ENCODE measurements around the gene TMEM269.
A peak's percentile ranks its signal among the peaks of the same experiment; 100 is the strongest.

Gene TMEM269

DNA sequence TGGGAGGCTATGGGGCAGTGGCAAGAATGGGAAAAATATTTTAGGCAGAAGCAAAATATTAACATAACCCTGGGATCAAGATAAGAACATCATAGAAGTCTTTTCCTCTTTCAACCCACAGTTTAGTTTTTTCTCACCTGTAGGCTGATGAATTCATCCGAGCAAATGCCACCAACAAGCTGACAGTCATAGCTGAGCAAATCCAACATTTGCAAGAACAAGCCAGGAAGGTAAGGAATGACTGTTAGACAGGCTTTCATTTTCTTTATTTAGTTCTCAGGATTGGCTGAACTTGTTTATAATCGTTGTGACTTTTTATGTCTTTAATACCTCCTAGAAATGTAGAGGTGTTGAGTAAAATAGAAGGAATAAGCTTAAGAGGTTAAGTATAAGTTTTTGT, 11.4 kb upstream of the TMEM269 start:
- TF ChIP-seq, protein P1, sequence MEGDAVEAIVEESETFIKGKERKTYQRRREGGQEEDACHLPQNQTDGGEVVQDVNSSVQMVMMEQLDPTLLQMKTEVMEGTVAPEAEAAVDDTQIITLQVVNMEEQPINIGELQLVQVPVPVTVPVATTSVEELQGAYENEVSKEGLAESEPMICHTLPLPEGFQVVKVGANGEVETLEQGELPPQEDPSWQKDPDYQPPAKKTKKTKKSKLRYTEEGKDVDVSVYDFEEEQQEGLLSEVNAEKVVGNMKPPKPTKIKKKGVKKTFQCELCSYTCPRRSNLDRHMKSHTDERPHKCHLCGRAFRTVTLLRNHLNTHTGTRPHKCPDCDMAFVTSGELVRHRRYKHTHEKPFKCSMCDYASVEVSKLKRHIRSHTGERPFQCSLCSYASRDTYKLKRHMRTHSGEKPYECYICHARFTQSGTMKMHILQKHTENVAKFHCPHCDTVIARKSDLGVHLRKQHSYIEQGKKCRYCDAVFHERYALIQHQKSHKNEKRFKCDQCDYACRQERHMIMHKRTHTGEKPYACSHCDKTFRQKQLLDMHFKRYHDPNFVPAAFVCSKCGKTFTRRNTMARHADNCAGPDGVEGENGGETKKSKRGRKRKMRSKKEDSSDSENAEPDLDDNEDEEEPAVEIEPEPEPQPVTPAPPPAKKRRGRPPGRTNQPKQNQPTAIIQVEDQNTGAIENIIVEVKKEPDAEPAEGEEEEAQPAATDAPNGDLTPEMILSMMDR (IDR thresholded peaks at IDR 0.05; ENCODE audit: borderline replicate concordance, control extremely low read depth, extremely low read depth, insufficient read depth, missing control alignments), result no peak
- DNase-seq (ENCODE audit: low spot score), result no peak
- in situ Hi-C loops (cut with MboI; ENCODE audit: low sequenced_read_pairs, unreplicated experiment), result no loop called here

DNA sequence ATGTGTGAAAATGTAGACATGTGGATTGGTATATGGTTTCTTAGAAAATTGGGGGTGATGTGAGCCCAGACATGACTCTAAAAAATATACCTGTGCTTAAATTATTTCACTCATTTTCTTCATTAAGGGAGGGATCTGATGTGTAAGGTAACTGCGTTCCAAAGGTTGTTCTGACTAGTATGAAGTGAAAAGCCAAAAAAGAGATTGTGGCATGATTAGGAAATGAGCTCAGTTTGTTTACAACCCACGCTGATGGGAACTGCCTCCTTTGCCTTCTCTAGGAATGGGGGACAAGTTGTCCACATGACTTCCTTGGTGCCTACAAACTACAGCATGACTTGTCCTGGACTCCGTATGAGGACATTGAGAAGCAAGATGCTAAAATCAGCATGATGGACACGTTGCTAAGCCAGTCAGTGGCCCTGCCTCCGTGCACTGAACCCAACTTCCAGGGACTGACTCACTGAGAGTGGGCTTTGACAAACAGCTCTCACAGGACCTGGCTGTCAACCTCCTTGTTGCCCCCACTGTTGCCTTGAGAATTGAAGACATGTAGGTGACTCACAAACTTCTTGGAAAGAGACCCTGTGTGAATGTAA, 9.8 kb upstream of the TMEM269 start:
- in situ Hi-C loops (cut with MboI; ENCODE audit: low sequenced_read_pairs, unreplicated experiment), result no loop called here
- no peak for DNase-seq (ENCODE audit: low spot score)
- TF ChIP-seq, protein P1 (IDR thresholded peaks at IDR 0.05; ENCODE audit: borderline replicate concordance, control extremely low read depth, extremely low read depth, insufficient read depth, missing control alignments), result no peak

DNA sequence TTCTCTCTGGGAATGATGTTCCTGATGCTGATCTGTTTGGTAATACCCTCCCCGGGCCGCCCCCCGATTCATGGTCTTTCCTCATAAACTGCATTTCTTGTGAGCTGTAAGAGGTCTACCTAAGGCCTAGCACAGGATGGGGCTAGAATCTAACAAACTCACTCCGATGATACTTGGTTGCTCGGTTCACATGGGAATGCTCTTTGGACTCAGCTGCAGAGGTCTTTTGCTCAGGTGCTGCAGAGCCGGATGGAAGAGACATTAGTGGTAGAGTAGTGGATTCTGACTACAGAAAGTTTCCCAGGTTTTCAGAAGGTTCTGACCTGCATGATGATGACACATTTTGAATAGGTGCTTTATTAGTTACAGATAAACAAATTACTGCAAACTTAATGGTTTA, 8.3 kb upstream of the TMEM269 start:
- DNase-seq (ENCODE audit: low spot score), result no peak
- in situ Hi-C loops (cut with MboI; ENCODE audit: low sequenced_read_pairs, unreplicated experiment), result no loop called here
- TF ChIP-seq, protein P1 (IDR thresholded peaks at IDR 0.05; ENCODE audit: borderline replicate concordance, control extremely low read depth, extremely low read depth, insufficient read depth, missing control alignments), result no peak

DNA sequence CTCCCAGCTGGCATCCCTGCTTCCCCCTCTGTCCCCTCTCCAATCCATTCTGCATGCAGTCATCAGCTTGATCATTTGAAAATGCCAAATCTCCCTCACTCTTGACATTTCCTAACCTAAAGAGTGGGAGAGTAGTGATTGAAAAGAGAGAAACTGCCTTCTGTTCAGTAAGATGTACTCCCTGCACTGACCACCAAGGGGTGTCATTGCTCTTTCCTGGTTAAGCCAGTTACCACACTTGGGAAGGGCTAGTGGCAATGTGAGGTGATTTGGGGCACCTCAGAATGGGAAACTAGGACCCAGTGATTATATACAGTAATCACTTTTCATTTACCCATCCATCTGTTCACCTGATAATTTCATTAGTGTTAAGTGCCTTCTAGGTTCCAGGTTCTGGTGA, 6.9 kb upstream of the TMEM269 start:
- DNase-seq (ENCODE audit: low spot score), result peak; percentile 63
- TF ChIP-seq, protein P1 (IDR thresholded peaks at IDR 0.05; ENCODE audit: borderline replicate concordance, control extremely low read depth, extremely low read depth, insufficient read depth, missing control alignments), result peak; percentile 46
- in situ Hi-C loops (cut with MboI; ENCODE audit: low sequenced_read_pairs, unreplicated experiment), result no loop called here

DNA sequence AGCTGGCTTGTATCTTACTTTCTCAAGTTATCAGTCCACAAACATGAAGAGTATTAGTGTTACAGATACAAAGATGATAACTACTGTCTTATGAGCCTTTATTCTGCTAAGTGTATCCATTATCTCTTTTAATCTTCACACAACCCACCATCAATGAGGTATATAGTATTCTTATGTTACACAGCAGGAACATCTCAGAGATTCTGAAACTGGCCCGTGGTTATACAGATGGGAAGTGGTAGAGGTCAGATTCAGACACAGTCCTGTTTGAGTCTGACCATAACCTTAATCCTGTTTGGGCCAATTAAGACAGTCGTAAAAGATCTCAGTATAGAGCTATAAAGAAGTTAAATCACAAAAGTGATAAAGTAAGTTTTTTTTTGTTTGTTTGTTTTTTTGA, 5.1 kb upstream of the TMEM269 start:
- in situ Hi-C loops (cut with MboI; ENCODE audit: low sequenced_read_pairs, unreplicated experiment), result loop anchor here (10.0 kb wide), 2 partner anchors 135 to 295 kb away; no protein-coding TSS in a partner anchor
- TF ChIP-seq, protein P1 (IDR thresholded peaks at IDR 0.05; ENCODE audit: borderline replicate concordance, control extremely low read depth, extremely low read depth, insufficient read depth, missing control alignments), result no peak
- DNase-seq (ENCODE audit: low spot score), result peak; percentile 54

DNA sequence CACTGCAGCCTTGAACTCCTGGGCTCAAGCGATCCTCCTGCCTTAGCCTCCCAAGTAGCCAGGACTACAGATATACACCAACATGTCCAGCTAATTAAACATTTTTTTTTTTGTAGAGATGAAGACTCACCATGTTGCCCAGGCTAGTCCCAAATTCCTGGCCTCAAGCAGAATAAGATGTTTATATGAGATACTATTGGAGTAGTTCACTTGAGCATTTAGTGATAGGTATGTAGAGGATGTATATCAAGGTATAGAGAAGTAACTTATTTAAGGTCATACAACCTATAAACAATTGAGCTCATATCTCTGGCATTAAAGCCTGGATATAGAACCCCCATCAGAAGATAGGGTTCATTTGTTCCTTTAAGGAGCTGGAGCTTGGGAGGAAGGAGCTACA, 4.6 kb upstream of the TMEM269 start:
- TF ChIP-seq, protein P1 (IDR thresholded peaks at IDR 0.05; ENCODE audit: borderline replicate concordance, control extremely low read depth, extremely low read depth, insufficient read depth, missing control alignments), result no peak
- no peak for DNase-seq (ENCODE audit: low spot score)
- in situ Hi-C loops (cut with MboI; ENCODE audit: low sequenced_read_pairs, unreplicated experiment), result loop anchor here (10.0 kb wide), 2 partner anchors 135 to 295 kb away; no protein-coding TSS in a partner anchor

Measured in GM13976 (cell line).